SK-N-MC (cell line): ENCODE results near the gene SPATA2.

Experiments
- EZH2 ChIP-seq: fragments of 200-600 bp; sonication (generic); IDR thresholded peaks from one replicate; pipeline ENCODE4 v1.6.1; 2017; ENCODE audit warnings: antibody characterized with exemption
- POLR2AphosphoS5 ChIP-seq: IDR thresholded peaks from 2 replicates; pipeline ENCODE4 v1.6.1; 2012; ENCODE audit warnings: mild to moderate bottlenecking, low read depth, low read length, borderline replicate concordance

DNA sequence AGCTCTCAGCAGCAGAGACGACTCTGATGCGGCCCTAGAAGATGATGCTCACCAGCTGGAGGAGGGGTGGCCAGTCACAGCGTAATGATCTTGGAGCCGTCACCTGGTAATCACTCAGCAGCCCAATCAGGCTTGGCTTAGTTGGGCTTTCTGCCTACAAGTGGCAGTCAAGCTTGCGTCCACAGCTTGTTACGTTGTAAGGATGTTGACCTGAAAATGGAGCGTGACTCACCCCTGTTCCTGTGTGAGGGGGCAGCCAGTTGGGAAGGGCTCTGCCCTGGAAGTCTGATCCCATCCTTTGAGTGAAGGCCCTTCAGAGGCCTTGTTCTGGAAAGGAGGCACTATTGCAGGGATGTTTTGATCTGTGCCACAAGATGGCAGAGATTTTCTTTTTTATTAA is 49.8 kb downstream of the SPATA2 start:
- TF ChIP-seq POLR2AphosphoS5 (no peak), EZH2 (no peak)
